ENCODE measurements around the gene CC2D1A. TPM values are rescaled to one million over a fixed set of nuclear protein-coding genes. Genes with fewer than 3 reads are reported as not detected.
A peak's percentile ranks its signal among the peaks of the same experiment; 100 is the strongest.

The CC2D1A gene
- total RNA-seq, 1 donor from 2014 or later = 69.4 TPM

GRCh38 chr19:13960863-13961784 lies 55.1 kb downstream of the CC2D1A start:
- no peak for DNase-seq (ENCODE audit: low spot score, unreplicated experiment)
- H3K27me3 Mint-ChIP-seq = peaks cover 3% of the 10 kb centered on the region
- TF ChIP-seq CTCF (IDR thresholded peaks at IDR 0.05; ENCODE audit: unreplicated experiment) = no peak
- H3K36me3 Mint-ChIP-seq (ENCODE audit: insufficient read depth) = peaks cover 20% of the 10 kb centered on the region
- H3K27ac Mint-ChIP-seq = peak overlapping the region; percentile 62
- H3K4me3 Mint-ChIP-seq (ENCODE audit: low read depth) = no peak overlapping the region
- no peaks in the 10 kb centered on the region for H3K9me3 Mint-ChIP-seq (ENCODE audit: low read depth)
- H3K4me1 Mint-ChIP-seq (ENCODE audit: low read depth) = no peaks in the 10 kb centered on the region

DNA sequence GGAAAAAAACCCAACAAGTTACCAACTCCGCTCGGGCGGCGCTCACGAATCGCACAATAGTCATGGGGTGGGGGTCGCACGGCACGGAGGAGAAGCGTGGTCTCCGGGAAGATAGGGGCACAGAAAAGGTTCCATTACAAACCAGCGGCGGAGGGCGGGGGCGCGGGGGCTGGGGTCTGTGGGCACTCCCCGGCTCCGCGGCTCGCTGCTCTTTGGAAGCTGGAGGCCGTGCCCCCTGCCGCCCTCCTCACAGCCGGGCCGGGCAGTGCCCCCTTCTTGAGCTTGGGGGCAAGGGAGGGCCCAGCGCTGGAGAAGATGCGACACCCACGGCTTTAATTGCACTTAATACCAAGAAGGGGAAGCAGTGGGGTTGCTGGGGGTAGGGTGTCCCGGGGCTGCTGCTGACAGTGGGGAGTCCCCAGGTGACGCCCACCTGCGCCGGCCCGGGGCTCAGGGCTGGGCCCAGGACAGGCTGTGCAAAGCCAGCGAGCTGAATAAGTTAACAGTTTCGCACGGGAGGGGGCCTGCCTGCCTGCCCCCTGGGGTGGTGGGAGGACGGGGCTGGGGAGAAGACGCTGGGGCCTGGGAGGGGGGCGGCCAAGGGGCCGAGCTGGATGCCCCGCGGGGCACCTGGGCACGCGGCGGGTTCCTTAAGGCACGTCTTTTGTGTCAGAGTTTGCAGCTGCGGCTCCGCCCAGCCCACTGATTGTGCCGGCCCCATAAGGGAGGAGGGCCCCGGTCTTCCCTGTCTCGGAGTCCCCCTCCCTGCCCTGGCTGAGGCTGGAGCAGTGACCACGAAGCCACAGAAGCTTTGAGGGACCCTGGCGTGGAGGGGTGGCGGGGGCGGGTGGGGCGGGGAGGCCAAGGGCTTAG lies 56.1 kb downstream of the CC2D1A start:
- no peaks in the 10 kb centered on the region for H3K4me1 Mint-ChIP-seq (ENCODE audit: low read depth)
- no peak for TF ChIP-seq CTCF (IDR thresholded peaks at IDR 0.05; ENCODE audit: unreplicated experiment)
- no peak overlapping the region for H3K4me3 Mint-ChIP-seq (ENCODE audit: low read depth)
- peaks cover 20% of the 10 kb centered on the region for H3K36me3 Mint-ChIP-seq (ENCODE audit: insufficient read depth)
- H3K27me3 Mint-ChIP-seq = peaks cover 3% of the 10 kb centered on the region
- no peak for DNase-seq (ENCODE audit: low spot score, unreplicated experiment)
- no peaks in the 10 kb centered on the region for H3K9me3 Mint-ChIP-seq (ENCODE audit: low read depth)
- H3K27ac Mint-ChIP-seq = no peak overlapping the region

- Mint-ChIP-seq H3K4me1 (ENCODE audit: low read depth) (no peaks in the 10 kb centered on the region), H3K9me3 (ENCODE audit: low read depth) (no peaks in the 10 kb centered on the region), H3K27ac (no peak overlapping the region), H3K4me3 (ENCODE audit: low read depth) (no peak overlapping the region), H3K27me3 (peaks cover 3% of the 10 kb centered on the region), H3K36me3 (ENCODE audit: insufficient read depth) (peaks cover 20% of the 10 kb centered on the region)
- no peak for DNase-seq (ENCODE audit: low spot score, unreplicated experiment)
- no peak for TF ChIP-seq CTCF (IDR thresholded peaks at IDR 0.05; ENCODE audit: unreplicated experiment)
Observed at GRCh38 chr19:13962699-13963602, 57.0 kb downstream of the CC2D1A start.

GRCh38 chr19:13963603-13964105 lies 57.7 kb downstream of the CC2D1A start:
- no peaks in the 10 kb centered on the region for H3K9me3 Mint-ChIP-seq (ENCODE audit: low read depth)
- no peaks in the 10 kb centered on the region for H3K4me1 Mint-ChIP-seq (ENCODE audit: low read depth)
- H3K36me3 Mint-ChIP-seq (ENCODE audit: insufficient read depth) = peaks cover 18% of the 10 kb centered on the region
- H3K27me3 Mint-ChIP-seq = peaks cover 3% of the 10 kb centered on the region
- no peak for DNase-seq (ENCODE audit: low spot score, unreplicated experiment)
- no peak overlapping the region for H3K27ac Mint-ChIP-seq
- no peak for TF ChIP-seq CTCF (IDR thresholded peaks at IDR 0.05; ENCODE audit: unreplicated experiment)
- no peak overlapping the region for H3K4me3 Mint-ChIP-seq (ENCODE audit: low read depth)
